ENCODE results near the gene BRCA2.

DNA sequence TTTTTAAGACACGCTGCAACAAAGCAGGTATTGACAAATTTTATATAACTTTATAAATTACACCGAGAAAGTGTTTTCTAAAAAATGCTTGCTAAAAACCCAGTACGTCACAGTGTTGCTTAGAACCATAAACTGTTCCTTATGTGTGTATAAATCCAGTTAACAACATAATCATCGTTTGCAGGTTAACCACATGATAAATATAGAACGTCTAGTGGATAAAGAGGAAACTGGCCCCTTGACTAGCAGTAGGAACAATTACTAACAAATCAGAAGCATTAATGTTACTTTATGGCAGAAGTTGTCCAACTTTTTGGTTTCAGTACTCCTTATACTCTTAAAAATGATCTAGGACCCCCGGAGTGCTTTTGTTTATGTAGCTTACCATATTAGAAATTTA is 1.2 kb downstream of the BRCA2 start:
- no peak for TF ChIP-seq POLR2A (IDR thresholded peaks at IDR 0.05)
- TF ChIP-seq, protein P1, sequence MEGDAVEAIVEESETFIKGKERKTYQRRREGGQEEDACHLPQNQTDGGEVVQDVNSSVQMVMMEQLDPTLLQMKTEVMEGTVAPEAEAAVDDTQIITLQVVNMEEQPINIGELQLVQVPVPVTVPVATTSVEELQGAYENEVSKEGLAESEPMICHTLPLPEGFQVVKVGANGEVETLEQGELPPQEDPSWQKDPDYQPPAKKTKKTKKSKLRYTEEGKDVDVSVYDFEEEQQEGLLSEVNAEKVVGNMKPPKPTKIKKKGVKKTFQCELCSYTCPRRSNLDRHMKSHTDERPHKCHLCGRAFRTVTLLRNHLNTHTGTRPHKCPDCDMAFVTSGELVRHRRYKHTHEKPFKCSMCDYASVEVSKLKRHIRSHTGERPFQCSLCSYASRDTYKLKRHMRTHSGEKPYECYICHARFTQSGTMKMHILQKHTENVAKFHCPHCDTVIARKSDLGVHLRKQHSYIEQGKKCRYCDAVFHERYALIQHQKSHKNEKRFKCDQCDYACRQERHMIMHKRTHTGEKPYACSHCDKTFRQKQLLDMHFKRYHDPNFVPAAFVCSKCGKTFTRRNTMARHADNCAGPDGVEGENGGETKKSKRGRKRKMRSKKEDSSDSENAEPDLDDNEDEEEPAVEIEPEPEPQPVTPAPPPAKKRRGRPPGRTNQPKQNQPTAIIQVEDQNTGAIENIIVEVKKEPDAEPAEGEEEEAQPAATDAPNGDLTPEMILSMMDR (IDR thresholded peaks at IDR 0.05) = no peak

Measured in gastroesophageal sphincter (tissue), 3 donors.